ENCODE data around the gene TARS3.

GRCh38 chr15:101611580-101612299 lies 112.5 kb downstream of the TARS3 start:
- no peak for TF ChIP-seq CTCF (conservative IDR thresholded peaks at IDR 0.05; ENCODE audit: low read length)
- no peak for TF ChIP-seq EZH2phosphoT487 (IDR thresholded peaks at IDR 0.05; ENCODE audit: borderline replicate concordance)
